HG02588 (cell line): Measurements from ENCODE around the gene ANAPC2.

Source experiments
- ATAC-seq: cut with Tn5 transposase; IDR thresholded peaks from one replicate; pipeline ENCODE4 v1.9.1; 2021; ENCODE audit warnings: mild to moderate bottlenecking, moderate library complexity; ENCODE audit not compliant: unreplicated experiment

ANAPC2 gene

GRCh38 chr9:137194909-137195308 is 6.5 kb upstream of the ANAPC2 start:
- no peak for ATAC-seq

- ATAC-seq, result no peak
Measured at GRCh38 chr9:137194388-137194787, 6.0 kb upstream of the ANAPC2 start.

GRCh38 chr9:137193771-137194170 is 5.4 kb upstream of the ANAPC2 start:
- ATAC-seq, result no peak

GRCh38 chr9:137192859-137193258 is 4.5 kb upstream of the ANAPC2 start:
- no peak for ATAC-seq

- no peak for ATAC-seq
Measured at GRCh38 chr9:137192448-137192780, 4.1 kb upstream of the ANAPC2 start.

- ATAC-seq, result no peak
Measured at GRCh38 chr9:137191691-137192447, 3.5 kb upstream of the ANAPC2 start.

- no peak for ATAC-seq
Measured at GRCh38 chr9:137191245-137191644, 2.9 kb upstream of the ANAPC2 start.

- ATAC-seq, result no peak
Measured at GRCh38 chr9:137190315-137190856, 2.0 kb upstream of the ANAPC2 start.

GRCh38 chr9:137189297-137190295 is 1.2 kb upstream of the ANAPC2 start:
- ATAC-seq, result no peak

GRCh38 chr9:137188086-137188489 is 272 bp downstream of the ANAPC2 start:
- no peak for ATAC-seq

GRCh38 chr9:137187386-137187785 is 974 bp downstream of the ANAPC2 start:
- ATAC-seq, result no peak

GRCh38 chr9:137186385-137186784 is 2.0 kb downstream of the ANAPC2 start:
- no peak for ATAC-seq

GRCh38 chr9:137185921-137186320 is 2.4 kb downstream of the ANAPC2 start:
- ATAC-seq, result no peak

GRCh38 chr9:137184881-137185660 is 3.3 kb downstream of the ANAPC2 start:
- ATAC-seq, result no peak

GRCh38 chr9:137183980-137184595 is 4.3 kb downstream of the ANAPC2 start:
- ATAC-seq, result no peak

GRCh38 chr9:137182836-137183235 is 5.5 kb downstream of the ANAPC2 start:
- ATAC-seq, result no peak

GRCh38 chr9:137181680-137182079 is 6.7 kb downstream of the ANAPC2 start:
- ATAC-seq, result no peak

- no peak for ATAC-seq
Measured at GRCh38 chr9:137180491-137180890, 7.9 kb downstream of the ANAPC2 start.

GRCh38 chr9:137179761-137180160 is 8.6 kb downstream of the ANAPC2 start:
- ATAC-seq, result no peak

- ATAC-seq, result no peak
Measured at GRCh38 chr9:137178939-137179630, 9.3 kb downstream of the ANAPC2 start.
